A673 (cell line): ENCODE results near the gene UBE3C. TPM values are rescaled to one million over a fixed set of nuclear protein-coding genes. Genes with fewer than 3 reads are reported as not detected.
"Not testable (repeated sequence)": the region's sequence is repeated elsewhere in the genome, so short reads cannot be mapped to it uniquely, and the experiment has no call there.

Experiments used
- BruUV-seq: library from RNA; stranded (reverse); fragments of 400-500 nt; replicated peaks from 2 replicates; lab custom pipeline; 2021; lab: Mats Ljungman, UMichigan
- CTCF ChIA-PET: fragments of 300-600 bp; sonication (Branson Sonifier 250); formaldehyde crosslinking; loops from one replicate; lab custom pipeline; 2022; ENCODE audit warnings: antibody characterized with exemption; lab: Charles Lee
- POLR2A ChIA-PET: fragments of 300-600 bp; sonication (Branson Sonifier 250); formaldehyde crosslinking; loops from one replicate; lab custom pipeline; 2022; ENCODE audit warnings: antibody characterized with exemption; ENCODE audit not compliant: low non-redundant PET; lab: Charles Lee
- DNase-seq: peaks from one replicate; pipeline ENCODE4 v3.0.0-alpha.2; 2015; ENCODE audit warnings: low spot score
- H3K27ac ChIP-seq: fragments of 200-600 bp; sonication (generic); 2 replicates; pipeline ENCODE4 v1.5.1; 2016; ENCODE audit warnings: mixed run types, low read depth, mild to moderate bottlenecking, mixed read lengths, antibody characterized with exemption, low read length; ENCODE audit not compliant: poor library complexity, severe bottlenecking
- H3K27me3 ChIP-seq: fragments of 200-600 bp; sonication (generic); replicated peaks from 2 replicates; pipeline ENCODE4 v1.6.1; 2017; ENCODE audit warnings: mixed run types, low read depth, mild to moderate bottlenecking, mixed read lengths, antibody characterized with exemption, low read length; ENCODE audit not compliant: insufficient read depth, poor library complexity
- H3K36me3 ChIP-seq: fragments of 200-600 bp; sonication (generic); 2 replicates; pipeline ENCODE4 v1.6.1; 2016; ENCODE audit warnings: mixed run types, mild to moderate bottlenecking, mixed read lengths, antibody characterized with exemption, low read length; ENCODE audit not compliant: insufficient read depth, poor library complexity, severe bottlenecking
- H3K4me1 ChIP-seq: fragments of 200-600 bp; sonication (generic); 2 replicates; pipeline ENCODE4 v1.6.1; 2017; ENCODE audit warnings: mixed run types, mild to moderate bottlenecking, mixed read lengths, antibody characterized with exemption, low read length; ENCODE audit not compliant: insufficient read depth, poor library complexity, severe bottlenecking
- H3K4me3 ChIP-seq: fragments of 200-600 bp; sonication (generic); 2 replicates; pipeline ENCODE4 v1.5.1; 2016; ENCODE audit warnings: low read depth, mixed run types, mild to moderate bottlenecking, mixed read lengths, low read length; ENCODE audit not compliant: poor library complexity, severe bottlenecking
- H3K9me3 ChIP-seq: fragments of 200-600 bp; sonication (generic); 2 replicates; pipeline ENCODE4 v1.6.1; 2016; ENCODE audit warnings: mixed run types, low read depth, mild to moderate bottlenecking, mixed read lengths, antibody characterized with exemption, low read length; ENCODE audit not compliant: poor library complexity, severe bottlenecking
- CTCF ChIP-seq: fragments of 300-800, 200-600 bp; sonication (generic); conservative IDR thresholded peaks from 2 replicates; pipeline ENCODE4 v1.5.1; 2017; ENCODE audit warnings: low read depth, mild to moderate bottlenecking, antibody characterized with exemption, low read length, moderate library complexity, mixed read lengths
- EZH2 ChIP-seq: fragments of 200-600 bp; sonication (generic); IDR thresholded peaks from 2 replicates; pipeline ENCODE4 v1.6.1; 2017; ENCODE audit warnings: borderline replicate concordance, low read depth, mild to moderate bottlenecking, mixed read lengths, antibody characterized with exemption, low read length; ENCODE audit not compliant: poor library complexity, severe bottlenecking
- intact Hi-C: fragments of 100-400 bp; cut with micrococcal nuclease; formaldehyde crosslinking; loops from one replicate; pipeline ENCODE4 v1.10.0; 2022; ENCODE audit not compliant: unreplicated experiment
- total RNA-seq: library from RNA; stranded (reverse); gene quantifications from 2 replicates; pipeline ENCODE4 v1.2.3, GENCODE V29; 2021

The UBE3C gene
- total RNA-seq, 1 experiment from 2014 or later: 77.9 TPM

GRCh38 chr7:157096286-157097055, 42.3 kb upstream of the UBE3C start:
- intact Hi-C loops: no loop called here
- Histone ChIP-seq H3K4me3 (no peak overlapping the region), H3K9me3 (no peaks in the 10 kb centered on the region), H3K4me1 (no peaks in the 10 kb centered on the region), H3K36me3 (no peaks in the 10 kb centered on the region), H3K27ac (no peak overlapping the region), H3K27me3 (peaks cover 55% of the 10 kb centered on the region)
- no peak for DNase-seq
- TF ChIP-seq CTCF (no peak), EZH2 (peak; percentile 64)
- CTCF ChIA-PET: no interaction called here
- BruUV-seq: no TSS peak
- POLR2A ChIA-PET: no interaction called here

GRCh38 chr7:157097056-157097329, 41.7 kb upstream of the UBE3C start:
- no peaks in the 10 kb centered on the region for H3K9me3 ChIP-seq
- ChIA-PET POLR2A (no interaction called here), CTCF (no interaction called here)
- TF ChIP-seq EZH2 (no peak), CTCF (no peak)
- H3K36me3 ChIP-seq: no peaks in the 10 kb centered on the region
- peaks cover 53% of the 10 kb centered on the region for H3K27me3 ChIP-seq
- DNase-seq: no peak
- no TSS peak for BruUV-seq
- intact Hi-C loops: no loop called here
- no peaks in the 10 kb centered on the region for H3K4me1 ChIP-seq
- no peak overlapping the region for H3K4me3 ChIP-seq
- no peak overlapping the region for H3K27ac ChIP-seq

- no TSS peak for BruUV-seq
- H3K9me3 ChIP-seq: no peaks in the 10 kb centered on the region
- no peak overlapping the region for H3K4me3 ChIP-seq
- H3K36me3 ChIP-seq: no peaks in the 10 kb centered on the region
- H3K27me3 ChIP-seq: peaks cover 47% of the 10 kb centered on the region
- ChIA-PET POLR2A (no interaction called here), CTCF (no interaction called here)
- H3K4me1 ChIP-seq: no peaks in the 10 kb centered on the region
- no peak overlapping the region for H3K27ac ChIP-seq
- DNase-seq: no peak
- intact Hi-C loops: no loop called here
- no peak for TF ChIP-seq EZH2
- TF ChIP-seq CTCF: no peak
Measured at GRCh38 chr7:157097569-157097968, 41.2 kb upstream of the UBE3C start.

- H3K27ac ChIP-seq, H3K9me3 ChIP-seq, POLR2A ChIA-PET, CTCF ChIA-PET, H3K36me3 ChIP-seq, H3K4me3 ChIP-seq, BruUV-seq, intact Hi-C loops, DNase-seq, H3K4me1 ChIP-seq: not testable (repeated sequence)
- H3K27me3 ChIP-seq: peaks cover 42% of the 10 kb centered on the region
Measured at GRCh38 chr7:157100005-157100404, 38.7 kb upstream of the UBE3C start.

GRCh38 chr7:157103641-157104040, 35.1 kb upstream of the UBE3C start:
- H3K27me3 ChIP-seq: peaks cover 15% of the 10 kb centered on the region
- H3K4me1 ChIP-seq, H3K4me3 ChIP-seq, H3K9me3 ChIP-seq, CTCF ChIA-PET, BruUV-seq, DNase-seq, H3K36me3 ChIP-seq, H3K27ac ChIP-seq, intact Hi-C loops, POLR2A ChIA-PET: not testable (repeated sequence)
